Lower leg skin (tissue), 3 donors: Measurements from ENCODE around the gene COG2.

Source experiments
- CTCF ChIP-seq, 3 donors: fragments of 450-650 bp; IDR thresholded peaks; one replicate each; pipeline ENCODE4 v1.5.1; 2016; ENCODE audit warnings: antibody characterized with exemption in 3 of 3, mild to moderate bottlenecking in 3 of 3, moderate library complexity in 2 of 3
- POLR2A ChIP-seq, 2 donors: fragments of 450-650 bp; IDR thresholded peaks; one replicate each; pipeline ENCODE4 v1.6.1; 2016 to 2017; ENCODE audit warnings: antibody characterized with exemption in 2 of 2, mild to moderate bottlenecking in 1 of 2, moderate library complexity in 1 of 2

GRCh38 chr1:230710543-230710904 lies 68.2 kb downstream of the COG2 start:
- TF ChIP-seq CTCF (IDR thresholded peaks at IDR 0.05): no peak
- no peak for TF ChIP-seq POLR2A (IDR thresholded peaks at IDR 0.05)
